ENCODE results near the gene NAA16.

Gene NAA16

DNA sequence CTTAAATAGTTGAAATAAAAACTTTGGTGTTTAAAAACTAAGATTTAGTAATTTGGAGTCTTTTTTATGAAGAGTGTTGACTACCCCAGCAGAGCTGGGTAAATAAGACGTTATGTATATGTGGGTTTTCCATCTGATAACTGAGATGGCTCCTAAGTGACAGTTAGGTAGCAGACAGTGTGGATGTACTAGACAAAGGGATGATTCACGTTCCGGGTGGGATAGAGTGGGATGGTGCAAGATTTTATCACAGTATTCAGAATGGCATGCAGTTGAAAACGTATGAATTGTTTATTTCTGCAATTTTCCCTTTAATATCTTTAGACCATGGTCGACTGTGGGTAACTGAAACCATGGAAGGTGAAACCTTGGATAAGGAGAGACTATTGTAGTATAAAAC is 50.4 kb downstream of the NAA16 start:
- DNase-seq = no peak

- DNase-seq = no peak
These were observed 53.0 kb downstream of the NAA16 start for GRCh38 chr13:41364043-41364442.

GRCh38 chr13:41365631-41366030 is 54.6 kb downstream of the NAA16 start:
- DNase-seq = no peak

DNA sequence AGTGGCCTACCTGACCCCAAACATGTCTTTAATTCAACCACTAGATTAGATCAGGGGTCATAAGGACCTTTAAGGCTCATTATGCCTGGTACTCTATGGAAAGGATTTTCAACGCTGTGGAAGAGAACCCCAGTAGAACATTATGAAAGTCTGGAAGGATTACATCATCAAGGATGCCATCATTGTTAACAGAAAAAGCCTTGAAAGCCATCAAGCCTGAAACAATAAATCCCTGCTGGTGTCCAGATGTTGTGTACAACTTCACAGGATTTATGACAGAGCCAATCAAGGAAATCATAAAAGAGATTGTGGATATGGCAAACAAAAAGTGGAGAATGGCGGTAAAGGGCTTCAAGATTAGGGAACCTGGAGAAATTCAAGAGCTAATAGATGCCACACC is 59.7 kb downstream of the NAA16 start:
- no peak for DNase-seq

GRCh38 chr13:41377446-41377845 is 66.4 kb downstream of the NAA16 start:
- DNase-seq = no peak

DNA sequence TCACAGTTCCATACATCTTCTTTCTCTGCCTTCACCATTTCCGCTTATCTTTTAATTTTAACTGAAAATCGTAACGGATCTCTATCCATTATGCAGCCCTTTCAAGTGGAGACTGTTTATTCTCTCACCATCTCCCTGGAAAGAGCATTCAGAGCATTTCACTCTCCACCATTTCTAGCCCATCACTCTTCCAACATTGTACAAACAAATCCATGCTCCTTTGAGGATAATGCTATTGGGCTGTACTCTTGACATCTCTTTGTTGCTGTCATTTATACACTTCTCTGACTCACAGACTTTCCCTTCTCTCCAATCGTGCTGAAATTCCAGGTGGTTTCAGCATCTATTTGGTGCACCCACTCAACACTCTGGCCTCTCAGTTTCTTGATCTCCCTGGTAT is 71.4 kb downstream of the NAA16 start:
- DNase-seq = no peak

DNA sequence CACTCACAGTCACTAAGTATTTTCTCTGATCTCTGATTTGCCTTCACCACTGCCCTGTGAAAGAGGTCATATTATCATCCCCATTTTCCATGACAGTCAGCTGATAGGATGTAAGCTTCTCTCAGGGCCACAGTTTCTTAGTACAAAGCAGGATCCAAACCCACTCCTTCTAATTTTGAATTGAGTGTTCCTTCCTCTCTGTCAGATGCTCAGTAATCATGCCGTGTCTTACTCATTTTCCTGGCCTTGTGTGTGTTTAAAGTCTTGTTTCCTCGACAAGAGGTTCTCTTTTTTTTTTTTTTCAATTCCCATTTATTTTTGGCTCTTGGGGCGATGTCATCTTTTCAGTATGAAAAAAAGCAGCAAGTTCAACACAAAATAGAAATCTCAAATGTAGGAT is 72.3 kb downstream of the NAA16 start:
- no peak for DNase-seq

GRCh38 chr13:41384749-41385503 is 73.9 kb downstream of the NAA16 start:
- DNase-seq = no peak

- no peak for DNase-seq
These were observed 75.1 kb downstream of the NAA16 start for GRCh38 chr13:41386211-41386610.

DNA sequence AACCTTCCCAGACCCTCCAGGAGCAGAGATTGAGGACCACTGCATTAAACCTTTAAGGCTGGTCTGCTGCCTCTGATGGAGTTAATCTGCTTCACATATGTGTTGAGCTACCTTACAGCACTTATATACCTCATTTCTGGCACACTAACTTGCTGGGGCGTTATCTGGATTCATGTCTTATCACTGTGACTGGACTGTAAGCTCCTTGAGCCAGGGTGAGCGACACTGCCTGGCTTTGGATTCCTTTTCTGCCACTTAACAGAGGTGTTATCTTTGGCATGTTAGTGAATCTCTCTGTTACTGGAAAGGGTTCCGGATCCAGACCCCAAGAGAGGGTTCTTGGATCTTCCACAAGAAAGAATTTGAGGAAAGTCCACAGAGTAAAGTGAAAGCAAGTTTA is 76.5 kb downstream of the NAA16 start:
- no peak for DNase-seq

DNA sequence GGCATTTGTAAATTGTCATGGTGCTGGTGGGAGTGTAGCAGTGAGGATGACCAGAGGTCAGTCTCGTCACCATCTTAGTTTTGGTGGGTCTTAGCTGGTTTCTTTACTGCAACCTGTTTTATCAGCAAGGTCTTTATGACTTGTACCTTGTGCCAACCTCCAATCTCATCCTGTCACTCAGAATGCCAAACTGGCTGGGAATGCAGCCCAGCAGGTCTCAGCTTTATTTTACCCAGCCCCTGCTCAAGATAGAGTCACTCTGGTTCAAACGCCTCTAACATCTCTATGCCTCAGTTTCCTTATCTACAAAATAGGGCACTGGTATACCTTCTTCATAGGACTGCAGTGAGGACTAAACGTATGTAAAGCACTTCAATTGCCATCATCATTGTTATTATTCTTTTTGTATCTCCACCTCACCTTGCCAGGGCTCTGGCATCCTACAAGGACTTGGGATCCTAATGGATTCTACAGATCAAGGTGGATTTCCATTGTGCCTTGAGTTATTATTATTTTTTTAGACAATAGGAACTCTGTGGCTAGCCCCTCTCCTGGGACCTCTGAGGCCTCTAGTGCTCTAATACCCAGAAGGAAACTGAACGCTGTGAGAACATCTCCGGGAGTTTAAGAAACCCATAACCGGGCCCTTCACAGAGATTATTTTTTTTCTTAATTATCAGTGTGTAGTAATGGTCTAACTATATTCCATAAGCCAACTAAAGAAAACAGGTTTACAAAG is 77.2 kb downstream of the NAA16 start:
- DNase-seq = no peak

GRCh38 chr13:41389580-41389979 is 78.5 kb downstream of the NAA16 start:
- DNase-seq = no peak

DNA sequence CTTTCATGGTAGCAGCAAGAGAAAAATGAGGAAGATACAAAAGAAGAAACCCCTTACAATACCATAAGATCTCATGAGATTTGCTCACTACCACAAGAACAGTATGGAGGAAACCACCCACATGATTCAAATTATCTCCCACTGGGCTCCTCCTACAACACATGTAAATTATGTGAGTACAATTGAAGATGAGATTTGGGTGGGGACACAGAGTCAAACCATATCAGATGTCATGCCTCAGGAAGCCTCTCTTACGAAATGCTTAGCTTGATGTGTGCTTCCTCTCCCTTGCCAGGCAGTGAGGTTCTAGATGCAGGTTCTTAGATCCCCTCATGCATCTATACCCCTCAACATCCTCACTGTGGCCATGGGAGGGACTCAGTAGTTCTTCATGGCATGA is 83.1 kb downstream of the NAA16 start:
- no peak for DNase-seq

DNA sequence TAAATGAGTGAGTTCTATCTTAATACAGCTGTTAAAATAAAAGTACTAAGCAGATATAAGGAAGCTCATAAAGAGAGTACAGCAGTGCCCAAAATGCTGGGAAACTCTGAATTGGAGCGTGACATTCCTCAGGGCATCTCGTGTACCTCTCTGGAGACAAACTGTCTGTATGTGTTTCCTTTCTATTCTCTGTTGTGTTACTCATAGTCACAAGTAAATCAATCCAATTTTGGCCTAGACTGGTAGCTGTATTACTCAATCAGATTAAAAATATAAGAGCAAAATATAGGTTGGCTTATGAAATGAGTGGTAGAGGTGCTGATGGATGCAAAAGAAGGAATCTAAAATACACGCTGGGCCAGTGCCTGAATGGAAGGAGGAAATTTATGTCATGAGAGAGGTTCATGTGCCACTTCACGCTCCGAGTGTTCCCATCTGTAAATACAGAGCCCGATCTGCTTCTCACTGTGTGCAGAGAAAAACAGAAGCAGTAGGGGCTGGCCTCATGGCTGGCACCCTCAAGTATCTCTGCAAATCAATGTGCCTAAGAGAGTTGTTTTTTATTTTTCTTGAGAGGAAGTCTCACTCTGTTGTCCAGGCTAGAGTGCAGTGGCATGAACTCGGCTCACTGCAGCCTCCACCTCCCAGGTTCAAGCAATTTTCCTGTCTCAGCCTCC is 87.6 kb downstream of the NAA16 start:
- no peak for DNase-seq

- DNase-seq = no peak
These were observed 90.3 kb downstream of the NAA16 start for GRCh38 chr13:41401366-41401765.

DNA sequence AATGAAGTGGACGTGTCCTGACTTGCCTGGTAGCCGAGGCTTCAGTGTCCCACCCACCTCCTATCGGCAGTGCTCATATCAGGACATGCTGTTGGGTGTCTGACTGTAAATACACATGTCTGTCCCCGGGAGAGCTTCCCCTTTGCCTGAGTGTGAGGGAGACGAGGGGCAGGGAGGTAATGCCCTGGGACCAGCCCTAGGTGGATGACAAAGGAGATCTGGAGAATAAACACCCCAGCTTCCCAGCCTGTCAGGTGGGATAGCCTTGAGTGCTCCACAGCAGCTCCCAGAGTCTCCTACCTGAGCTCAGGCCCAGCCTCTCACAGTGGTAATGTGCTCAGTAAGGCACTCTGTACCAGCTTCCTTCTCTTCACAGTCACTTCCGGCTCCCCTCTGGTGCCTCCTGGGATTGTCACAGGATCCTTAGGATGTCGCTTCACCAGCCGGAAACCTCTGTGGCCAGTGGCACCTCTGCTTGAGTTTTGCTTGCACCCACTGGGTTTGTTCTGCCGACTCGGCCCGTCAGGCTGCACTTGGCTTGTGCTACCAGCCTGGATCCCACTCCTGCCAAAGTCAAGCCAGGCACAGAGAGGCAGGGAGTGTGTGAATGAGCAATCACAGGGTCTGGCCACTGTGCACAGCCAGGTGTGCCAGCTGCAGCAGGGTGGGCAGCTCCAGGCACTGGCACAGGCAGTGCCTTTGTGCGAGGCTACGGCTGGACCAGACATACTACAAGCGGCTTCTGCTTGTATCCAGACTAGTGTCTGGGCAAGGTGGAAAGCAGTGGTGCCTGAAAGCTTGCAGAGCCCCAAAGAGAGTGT is 91.8 kb downstream of the NAA16 start:
- no peak for DNase-seq

GRCh38 chr13:41403983-41404382 is 92.9 kb downstream of the NAA16 start:
- no peak for DNase-seq

DNA sequence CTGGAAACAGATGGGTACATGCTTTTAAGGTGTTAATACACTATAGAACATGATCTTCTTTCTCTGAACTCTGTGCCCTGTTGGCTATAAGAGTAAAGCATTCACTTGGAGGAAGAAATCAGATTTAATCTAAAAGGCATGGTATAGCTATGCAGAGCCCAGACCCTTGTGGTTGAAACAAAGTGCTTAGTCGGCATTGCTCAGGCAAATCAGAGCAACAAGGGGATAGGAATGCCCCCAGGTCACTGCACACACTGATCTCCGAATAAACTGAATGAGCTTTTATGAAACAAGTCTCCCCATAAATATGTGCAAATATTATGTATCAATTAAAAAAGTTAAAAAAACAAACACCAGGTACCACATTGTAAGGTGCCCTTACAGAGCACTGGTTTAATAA is 94.3 kb downstream of the NAA16 start:
- no peak for DNase-seq

GRCh38 chr13:41407380-41407779 is 96.3 kb downstream of the NAA16 start:
- no peak for DNase-seq

- DNase-seq = no peak
These were observed 97.1 kb downstream of the NAA16 start for GRCh38 chr13:41408121-41408520.

- no peak for DNase-seq
These were observed 97.7 kb downstream of the NAA16 start for GRCh38 chr13:41408746-41409145.

DNA sequence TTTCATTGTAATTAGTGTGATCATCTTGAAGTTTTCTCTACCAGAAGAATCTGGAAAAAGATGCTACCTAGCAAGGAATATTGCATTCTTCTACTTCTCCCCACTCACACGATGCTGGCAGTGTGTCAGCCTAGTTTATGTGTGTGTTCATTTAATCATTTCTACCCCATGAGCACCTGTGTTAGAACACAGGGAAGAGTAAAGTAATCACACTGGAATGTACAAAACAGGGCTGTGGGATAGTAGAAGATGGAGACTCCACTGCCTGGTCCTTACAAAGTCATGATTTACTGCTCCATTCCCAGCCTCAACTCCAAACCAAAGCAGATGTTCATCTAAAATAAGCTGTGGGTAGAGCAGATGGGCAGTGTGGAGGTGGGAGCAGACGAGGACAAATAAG is 98.5 kb downstream of the NAA16 start:
- DNase-seq = no peak

DNA sequence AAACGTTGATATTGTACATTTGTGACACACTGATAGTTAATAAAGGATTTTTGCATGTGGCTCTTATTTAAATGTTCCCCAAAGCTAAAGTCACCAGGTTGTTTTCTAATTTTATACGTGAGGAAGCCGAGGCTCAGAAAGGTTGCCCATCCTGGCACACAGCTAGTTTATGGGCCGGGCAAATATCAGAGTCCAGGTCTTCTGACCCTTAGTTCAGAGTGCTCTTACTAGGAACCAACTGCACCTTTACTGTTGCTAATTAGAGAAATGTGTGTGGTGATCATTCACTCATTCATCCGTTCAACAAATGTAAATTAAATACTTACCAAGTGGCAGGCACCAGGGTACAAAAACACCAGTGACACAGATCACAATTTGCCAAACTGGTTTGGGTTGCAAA is 100.0 kb downstream of the NAA16 start:
- DNase-seq = no peak

All from NCI-H1105 (cell line).